Astrocyte (in vitro differentiated cells and primary cell): ENCODE measurements around the gene POMT2. TPM values are rescaled to one million over a fixed set of nuclear protein-coding genes. Genes with fewer than 3 reads are reported as not detected.

Source experiments
- DNase-seq: peaks from one replicate; pipeline ENCODE4 v3.0.0-alpha.2; 2010; ENCODE audit warnings: low read depth
- FAIRE-seq: peaks from 2 replicates; lab custom pipeline; 2011; peaks lifted over from hg19 to GRCh38; lab: Jason Lieb, UNC
- H2AFZ ChIP-seq: 2 replicates; pipeline ENCODE4 v1.6.0; 2012; ENCODE audit warnings: low read depth, low read length, inconsistent platforms
- H3K27ac ChIP-seq: 2 replicates; pipeline ENCODE4 v1.5.1; 2011; ENCODE audit warnings: low read depth, low read length, inconsistent platforms
- H3K27me3 ChIP-seq: 2 replicates; pipeline ENCODE4 v1.6.0; 2011; ENCODE audit warnings: low read length, inconsistent platforms; ENCODE audit not compliant: insufficient read depth
- H3K36me3 ChIP-seq: 2 replicates; pipeline ENCODE4 v1.5.1; 2011; ENCODE audit warnings: low read length, inconsistent platforms; ENCODE audit not compliant: insufficient read depth
- H3K4me1 ChIP-seq: 2 replicates; pipeline ENCODE4 v1.5.1; 2011; ENCODE audit warnings: low read length, inconsistent platforms; ENCODE audit not compliant: insufficient read depth
- H3K4me2 ChIP-seq: 2 replicates; pipeline ENCODE4 v1.6.0; 2012; ENCODE audit warnings: low read length, inconsistent platforms
- H3K4me3 ChIP-seq: 2 replicates; pipeline ENCODE4 v1.5.1; 2011; ENCODE audit warnings: low read depth, mild to moderate bottlenecking, low read length, inconsistent platforms; ENCODE audit not compliant: insufficient read depth
- H3K79me2 ChIP-seq: 2 replicates; pipeline ENCODE4 v1.6.0; 2012; ENCODE audit warnings: mild to moderate bottlenecking, low read length, inconsistent platforms; ENCODE audit not compliant: insufficient read depth
- H3K9ac ChIP-seq: 2 replicates; pipeline ENCODE4 v1.6.0; 2012; ENCODE audit warnings: mild to moderate bottlenecking, low read length, inconsistent platforms
- H3K9me3 ChIP-seq: 2 replicates; pipeline ENCODE4 v1.5.1; 2012; ENCODE audit warnings: low read depth, mild to moderate bottlenecking, low read length, inconsistent platforms; ENCODE audit not compliant: insufficient read depth
- H4K20me1 ChIP-seq: 2 replicates; pipeline ENCODE4 v1.6.0; 2012; ENCODE audit warnings: low read length, inconsistent platforms; ENCODE audit not compliant: insufficient read depth
- H3K27ac Mint-ChIP-seq: one replicate; pipeline ENCODE4 v1.8.0; 2021; ENCODE audit warnings: mild to moderate bottlenecking, mixed read lengths; ENCODE audit not compliant: unreplicated experiment
- H3K27me3 Mint-ChIP-seq: one replicate; pipeline ENCODE4 v1.8.0; 2021; ENCODE audit warnings: low read depth, mixed read lengths; ENCODE audit not compliant: unreplicated experiment
- H3K36me3 Mint-ChIP-seq: one replicate; pipeline ENCODE4 v1.8.0; 2021; ENCODE audit warnings: low read depth, mixed read lengths; ENCODE audit not compliant: unreplicated experiment
- H3K4me1 Mint-ChIP-seq: one replicate; pipeline ENCODE4 v1.8.0; 2021; ENCODE audit warnings: low read depth, mixed read lengths; ENCODE audit not compliant: unreplicated experiment
- H3K4me3 Mint-ChIP-seq: one replicate; pipeline ENCODE4 v1.8.0; 2021; ENCODE audit warnings: mild to moderate bottlenecking, moderate library complexity, mixed read lengths; ENCODE audit not compliant: unreplicated experiment
- H3K9me3 Mint-ChIP-seq: one replicate; pipeline ENCODE4 v1.8.0; 2021; ENCODE audit warnings: mild to moderate bottlenecking, mixed read lengths; ENCODE audit not compliant: unreplicated experiment
- CTCF ChIP-seq: IDR thresholded peaks from 2 replicates; pipeline ENCODE4 v1.5.1; 2011; ENCODE audit warnings: low read depth, mild to moderate bottlenecking, inconsistent platforms, low read length, moderate library complexity; ENCODE audit not compliant: insufficient read depth
- EZH2 ChIP-seq: IDR thresholded peaks from 2 replicates; pipeline ENCODE4 v1.6.1; 2012; ENCODE audit warnings: mild to moderate bottlenecking, low read length, inconsistent platforms; ENCODE audit not compliant: insufficient read depth
- total RNA-seq: library from RNA; stranded (reverse); gene quantifications from 2 replicates; pipeline ENCODE4 v1.2.1, GENCODE V29; 2021

POMT2 gene
- total RNA-seq, 1 donor from 2014 or later: 53.4 TPM

GRCh38 chr14:77323571-77323970, 2.9 kb upstream of the POMT2 start:
- H3K4me3 Mint-ChIP-seq: no peak overlapping the region
- Histone ChIP-seq H2AFZ (no peak overlapping the region), H3K4me2 (no peak overlapping the region), H3K27ac (no peak overlapping the region), H4K20me1 (peaks cover 7% of the 10 kb centered on the region), H3K9me3 (no peaks in the 10 kb centered on the region), H3K36me3 (no peaks in the 10 kb centered on the region), H3K9ac (no peak overlapping the region), H3K4me1 (peaks cover 21% of the 10 kb centered on the region), H3K27me3 (no peaks in the 10 kb centered on the region), H3K79me2 (peaks cover 18% of the 10 kb centered on the region), H3K4me3 (no peak overlapping the region)
- DNase-seq (no peak), FAIRE-seq (no peak)
- H3K36me3 Mint-ChIP-seq: no peaks in the 10 kb centered on the region
- TF ChIP-seq EZH2: no peak
- no peak for TF ChIP-seq CTCF
- H3K4me1 Mint-ChIP-seq: peaks cover 8% of the 10 kb centered on the region
- no peak overlapping the region for H3K27ac Mint-ChIP-seq
- H3K27me3 Mint-ChIP-seq: no peaks in the 10 kb centered on the region
- H3K9me3 Mint-ChIP-seq: no peaks in the 10 kb centered on the region

GRCh38 chr14:77322951-77323350, 2.3 kb upstream of the POMT2 start:
- peaks cover 23% of the 10 kb centered on the region for H3K79me2 ChIP-seq
- H4K20me1 ChIP-seq: peaks cover 10% of the 10 kb centered on the region
- no peak overlapping the region for H3K4me3 Mint-ChIP-seq
- no peaks in the 10 kb centered on the region for H3K36me3 Mint-ChIP-seq
- H3K36me3 ChIP-seq: no peaks in the 10 kb centered on the region
- no peak overlapping the region for H2AFZ ChIP-seq
- no peak overlapping the region for H3K27ac ChIP-seq
- H3K4me2 ChIP-seq: no peak overlapping the region
- H3K9me3 Mint-ChIP-seq: no peaks in the 10 kb centered on the region
- peak overlapping the region; percentile 96 for H3K9ac ChIP-seq
- peaks cover 12% of the 10 kb centered on the region for H3K4me1 Mint-ChIP-seq
- TF ChIP-seq EZH2 (no peak), CTCF (no peak)
- no peak overlapping the region for H3K27ac Mint-ChIP-seq
- H3K27me3 Mint-ChIP-seq: no peaks in the 10 kb centered on the region
- no peaks in the 10 kb centered on the region for H3K27me3 ChIP-seq
- FAIRE-seq (no peak), DNase-seq (no peak)
- no peaks in the 10 kb centered on the region for H3K9me3 ChIP-seq
- peaks cover 21% of the 10 kb centered on the region for H3K4me1 ChIP-seq
- no peak overlapping the region for H3K4me3 ChIP-seq

- Histone ChIP-seq H3K36me3 (no peaks in the 10 kb centered on the region), H3K4me3 (peak overlapping the region; percentile 87), H3K4me1 (peaks cover 21% of the 10 kb centered on the region), H3K9me3 (no peaks in the 10 kb centered on the region), H3K4me2 (peak overlapping the region; percentile 94), H4K20me1 (peaks cover 15% of the 10 kb centered on the region), H3K9ac (peak overlapping the region; percentile 96), H3K79me2 (peaks cover 28% of the 10 kb centered on the region), H3K27ac (no peak overlapping the region), H3K27me3 (no peaks in the 10 kb centered on the region), H2AFZ (peak overlapping the region; percentile 70)
- H3K4me1 Mint-ChIP-seq: peaks cover 15% of the 10 kb centered on the region
- FAIRE-seq (no peak), DNase-seq (no peak)
- no peaks in the 10 kb centered on the region for H3K36me3 Mint-ChIP-seq
- H3K27me3 Mint-ChIP-seq: no peaks in the 10 kb centered on the region
- H3K9me3 Mint-ChIP-seq: no peaks in the 10 kb centered on the region
- peak overlapping the region; percentile 94 for H3K4me3 Mint-ChIP-seq
- TF ChIP-seq EZH2 (no peak), CTCF (no peak)
- H3K27ac Mint-ChIP-seq: no peak overlapping the region
These were observed 1.7 kb upstream of the POMT2 start for GRCh38 chr14:77322250-77322902.
